CD4-positive, CD25-positive, alpha-beta regulatory T cell (primary cell): ENCODE measurements around the gene PPM1J. TPM values are rescaled to one million over a fixed set of nuclear protein-coding genes. Genes with fewer than 3 reads are reported as not detected.
A peak's percentile ranks its signal among the peaks of the same experiment; 100 is the strongest.

Source experiments
- ATAC-seq, 2 donors: fragments of 150-1000 bp; cut with Tn5 transposase; one replicate each; pipeline ENCODE4 v1.10.0; 2021; ENCODE audit warnings: low read depth in 2 of 2, moderate number of reproducible peaks in 2 of 2, moderate library complexity in 1 of 2
- DNase-seq, 3 donors: peaks; one replicate each; pipeline versions ENCODE4 v3.0.0 to v3.0.0-alpha.2; 2012 to 2022; ENCODE audit warnings: mixed read lengths in 1 of 3
- H3K27ac ChIP-seq: one replicate; pipeline ENCODE4 v1.7.0; 2013; ENCODE audit warnings: mild to moderate bottlenecking, low read length; ENCODE audit not compliant: insufficient read depth, poor library complexity, severe bottlenecking
- H3K27me3 ChIP-seq: one replicate; pipeline ENCODE4 v1.7.0; 2013; ENCODE audit warnings: low read length; ENCODE audit not compliant: control insufficient read depth, insufficient read depth
- H3K36me3 ChIP-seq: one replicate; pipeline ENCODE4 v1.7.0; 2013; ENCODE audit warnings: mild to moderate bottlenecking, low read length, moderate library complexity; ENCODE audit not compliant: control insufficient read depth, insufficient read depth
- H3K4me1 ChIP-seq: 2 replicates; pipeline ENCODE4 v1.7.0; 2013; ENCODE audit warnings: mild to moderate bottlenecking, low read length; ENCODE audit not compliant: insufficient read depth, control insufficient read depth, poor library complexity, severe bottlenecking
- H3K4me3 ChIP-seq: one replicate; pipeline ENCODE4 v1.7.0; 2013; ENCODE audit warnings: low read depth, mild to moderate bottlenecking, low read length, moderate library complexity
- H3K9me3 ChIP-seq, 2 experiments: 1 replicate in 1 of 2; 2 replicates in 1 of 2; pipeline ENCODE4 v1.7.0; 2013; ENCODE audit warnings: low read length in 2 of 2, mild to moderate bottlenecking in 1 of 2, moderate library complexity in 1 of 2; ENCODE audit not compliant: control insufficient read depth in 2 of 2
- H3K27ac Mint-ChIP-seq, 3 donors: one replicate each; pipeline ENCODE4 v1.8.0; 2020 to 2022; ENCODE audit warnings: mild to moderate bottlenecking in 3 of 3, mixed read lengths in 3 of 3, moderate library complexity in 2 of 3
- H3K27me3 Mint-ChIP-seq: one replicate; pipeline ENCODE4 v1.8.0; 2022; ENCODE audit warnings: mild to moderate bottlenecking, mixed read lengths
- H3K36me3 Mint-ChIP-seq: one replicate; pipeline ENCODE4 v1.8.0; 2020; ENCODE audit warnings: mixed read lengths
- H3K4me1 Mint-ChIP-seq, 4 donors: one replicate each; pipeline ENCODE4 v1.8.0; 2020 to 2022; ENCODE audit warnings: mixed read lengths in 4 of 4, mild to moderate bottlenecking in 1 of 4
- H3K4me3 Mint-ChIP-seq, 4 donors: one replicate each; pipeline ENCODE4 v1.8.0; 2020 to 2022; ENCODE audit warnings: mild to moderate bottlenecking in 4 of 4, mixed read lengths in 4 of 4, moderate library complexity in 3 of 4
- H3K9me3 Mint-ChIP-seq, 7 donors: one replicate each; pipeline ENCODE4 v1.8.0; 2020 to 2022; ENCODE audit warnings: mixed read lengths in 7 of 7, mild to moderate bottlenecking in 3 of 7, moderate library complexity in 2 of 7
- polyA plus RNA-seq, 4 donors: library from polyadenylated mRNA; unstranded; fragments of 300-500 nt; fragmentation: Illumina TruSeq; gene quantifications; one replicate each; pipeline ENCODE4 v1.2.3, GENCODE V29; 2021
- total RNA-seq: library from RNA; stranded (reverse); gene quantifications from one replicate; pipeline ENCODE4 v1.2.3, GENCODE V29; 2022

PPM1J gene
- total and polyA plus RNA-seq, 5 donors from 2014 or later = not detected

GRCh38 chr1:112697781-112698201 lies 17.3 kb downstream of the PPM1J start:
- no peak for ATAC-seq
- H3K9me3 Mint-ChIP-seq = no peaks in the 10 kb centered on the region
- H3K4me3 Mint-ChIP-seq = no peak overlapping the region
- no peak overlapping the region for H3K27ac ChIP-seq
- no peaks in the 10 kb centered on the region for H3K27me3 ChIP-seq
- H3K27me3 Mint-ChIP-seq = no peaks in the 10 kb centered on the region
- peaks cover 7 to 32% (median 20%) of the 10 kb centered on the region in 4 donors for H3K4me1 Mint-ChIP-seq
- DNase-seq = no peak
- H3K4me3 ChIP-seq = no peak overlapping the region
- H3K36me3 Mint-ChIP-seq = peaks cover 29% of the 10 kb centered on the region
- peaks cover 18% of the 10 kb centered on the region for H3K4me1 ChIP-seq
- H3K36me3 ChIP-seq = peaks cover 58% of the 10 kb centered on the region
- no peaks in the 10 kb centered on the region for H3K9me3 ChIP-seq
- H3K27ac Mint-ChIP-seq = no peak overlapping the region

GRCh38 chr1:112696578-112697314 lies 18.4 kb downstream of the PPM1J start:
- H3K9me3 Mint-ChIP-seq = no peaks in the 10 kb centered on the region
- Histone ChIP-seq H3K9me3 (no peaks in the 10 kb centered on the region), H3K4me1 (peaks cover 15% of the 10 kb centered on the region), H3K36me3 (peaks cover 68% of the 10 kb centered on the region), H3K27ac (no peak overlapping the region), H3K27me3 (no peaks in the 10 kb centered on the region), H3K4me3 (no peak overlapping the region)
- peak overlapping the region in 1 of 3 donors; percentile 52 for H3K27ac Mint-ChIP-seq
- H3K27me3 Mint-ChIP-seq = no peaks in the 10 kb centered on the region
- peaks cover 37% of the 10 kb centered on the region for H3K36me3 Mint-ChIP-seq
- ATAC-seq (no peak), DNase-seq (no peak)
- peaks cover 1 to 22% (median 15%) of the 10 kb centered on the region in 4 donors for H3K4me1 Mint-ChIP-seq
- H3K4me3 Mint-ChIP-seq = no peak overlapping the region

- H3K27me3 ChIP-seq = no peaks in the 10 kb centered on the region
- H3K36me3 Mint-ChIP-seq = peaks cover 42% of the 10 kb centered on the region
- H3K27ac ChIP-seq = no peak overlapping the region
- H3K4me1 Mint-ChIP-seq = peaks cover 0 to 8% (median 6%) of the 10 kb centered on the region in 4 donors
- peaks cover 68% of the 10 kb centered on the region for H3K36me3 ChIP-seq
- H3K4me3 Mint-ChIP-seq = no peak overlapping the region
- ATAC-seq (peak in 1 of 2 donors; percentile 5), DNase-seq (no peak)
- peaks cover under 1% of the 10 kb centered on the region for H3K4me1 ChIP-seq
- H3K27ac Mint-ChIP-seq = no peak overlapping the region
- H3K27me3 Mint-ChIP-seq = no peaks in the 10 kb centered on the region
- no peaks in the 10 kb centered on the region for H3K9me3 Mint-ChIP-seq
- no peak overlapping the region for H3K4me3 ChIP-seq
- H3K9me3 ChIP-seq = no peaks in the 10 kb centered on the region
Observed at GRCh38 chr1:112695276-112695675, 19.9 kb downstream of the PPM1J start.

GRCh38 chr1:112694363-112694929 lies 20.7 kb downstream of the PPM1J start:
- Mint-ChIP-seq H3K36me3 (peaks cover 40% of the 10 kb centered on the region), H3K4me3 (no peak overlapping the region), H3K27ac (no peak overlapping the region), H3K9me3 (no peaks in the 10 kb centered on the region), H3K4me1 (peaks cover 0 to 8% (median 2%) of the 10 kb centered on the region in 4 donors), H3K27me3 (no peaks in the 10 kb centered on the region)
- Histone ChIP-seq H3K4me1 (no peaks in the 10 kb centered on the region), H3K36me3 (peaks cover 69% of the 10 kb centered on the region), H3K4me3 (no peak overlapping the region), H3K9me3 (no peaks in the 10 kb centered on the region), H3K27me3 (no peaks in the 10 kb centered on the region), H3K27ac (no peak overlapping the region)
- no peak for ATAC-seq
- no peak for DNase-seq

- H3K27ac Mint-ChIP-seq = no peak overlapping the region
- no peaks in the 10 kb centered on the region for H3K27me3 Mint-ChIP-seq
- H3K4me3 ChIP-seq = no peak overlapping the region
- peaks cover 0 to 1% (median 0%) of the 10 kb centered on the region in 4 donors for H3K4me1 Mint-ChIP-seq
- H3K36me3 ChIP-seq = peaks cover 68% of the 10 kb centered on the region
- no peaks in the 10 kb centered on the region for H3K27me3 ChIP-seq
- no peaks in the 10 kb centered on the region for H3K9me3 Mint-ChIP-seq
- ATAC-seq (no peak), DNase-seq (no peak)
- H3K9me3 ChIP-seq = no peaks in the 10 kb centered on the region
- H3K36me3 Mint-ChIP-seq = peaks cover 36% of the 10 kb centered on the region
- H3K4me3 Mint-ChIP-seq = no peak overlapping the region
- H3K4me1 ChIP-seq = no peaks in the 10 kb centered on the region
- H3K27ac ChIP-seq = no peak overlapping the region
Observed at GRCh38 chr1:112693821-112694220, 21.3 kb downstream of the PPM1J start.

- Mint-ChIP-seq H3K4me1 (peaks cover 0 to 3% (median 0%) of the 10 kb centered on the region in 4 donors), H3K27ac (peak overlapping the region in 1 of 3 donors; percentile 87), H3K9me3 (no peaks in the 10 kb centered on the region), H3K27me3 (no peaks in the 10 kb centered on the region), H3K4me3 (no peak overlapping the region), H3K36me3 (peaks cover 34% of the 10 kb centered on the region)
- DNase-seq (no peak), ATAC-seq (no peak)
- H3K4me3 ChIP-seq = no peak overlapping the region
- no peaks in the 10 kb centered on the region for H3K27me3 ChIP-seq
- no peak overlapping the region for H3K27ac ChIP-seq
- H3K4me1 ChIP-seq = no peaks in the 10 kb centered on the region
- no peaks in the 10 kb centered on the region for H3K9me3 ChIP-seq
- H3K36me3 ChIP-seq = peaks cover 64% of the 10 kb centered on the region
Observed at GRCh38 chr1:112692681-112693080, 22.5 kb downstream of the PPM1J start.

GRCh38 chr1:112689842-112690237 lies 25.3 kb downstream of the PPM1J start:
- Histone ChIP-seq H3K4me3 (no peak overlapping the region), H3K4me1 (no peaks in the 10 kb centered on the region), H3K27ac (no peak overlapping the region), H3K36me3 (peaks cover 45% of the 10 kb centered on the region), H3K27me3 (no peaks in the 10 kb centered on the region), H3K9me3 (no peaks in the 10 kb centered on the region)
- ATAC-seq (no peak), DNase-seq (no peak)
- H3K27ac Mint-ChIP-seq = no peak overlapping the region
- peaks cover 0 to 12% (median 8%) of the 10 kb centered on the region in 4 donors for H3K4me1 Mint-ChIP-seq
- no peaks in the 10 kb centered on the region for H3K27me3 Mint-ChIP-seq
- H3K36me3 Mint-ChIP-seq = peaks cover 38% of the 10 kb centered on the region
- H3K9me3 Mint-ChIP-seq = no peaks in the 10 kb centered on the region
- no peak overlapping the region for H3K4me3 Mint-ChIP-seq
